Measurements from ENCODE around the gene DNAJC30. TPM values are rescaled to one million over a fixed set of nuclear protein-coding genes. Genes with fewer than 3 reads are reported as not detected.

DNAJC30 gene
- polyA plus RNA-seq, 1 donor (not counting 4 experiments of a cell fraction or from before 2014, with no cell fraction given): 4.9 TPM

DNA sequence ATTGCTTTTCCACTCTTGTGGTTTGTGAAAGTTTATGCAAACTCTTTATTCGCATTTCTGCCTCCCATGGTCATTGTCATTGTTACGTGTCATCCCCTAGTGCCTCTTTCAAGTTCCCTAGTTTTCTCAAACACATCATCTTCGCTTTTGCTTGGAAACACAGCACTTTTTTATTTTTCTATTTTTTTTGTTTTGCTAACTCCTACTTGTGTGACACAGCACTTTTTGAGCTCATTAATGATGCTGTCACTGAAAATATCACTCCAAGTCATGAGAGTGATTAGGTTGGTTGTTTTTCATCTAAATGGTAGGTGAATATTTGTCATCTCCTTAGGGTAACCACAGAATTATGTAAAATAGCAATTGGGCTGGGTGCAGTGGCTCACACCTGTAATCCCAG is 44.7 kb upstream of the DNAJC30 start:
- Histone ChIP-seq H3K9me1 (ENCODE audit: control insufficient read depth, extremely low read depth, insufficient read depth, low read length) (no peaks in the 10 kb centered on the region), H3K4me3 (ENCODE audit: control insufficient read depth in 2 of 3, extremely low read depth in 1 of 3, insufficient read depth in 2 of 3, low read depth in 1 of 3, low read length in 3 of 3) (no peak overlapping the region), H3K36me3 (ENCODE audit: control insufficient read depth in 2 of 2, extremely low read depth in 1 of 2, insufficient read depth in 2 of 2, low read length in 2 of 2) (no peaks in the 10 kb centered on the region), H3K4me2 (ENCODE audit: control insufficient read depth, extremely low read depth, insufficient read depth, low read depth, low read length) (no peak overlapping the region), H2AFZ (ENCODE audit: control insufficient read depth, low read length) (no peak overlapping the region), H4K20me1 (ENCODE audit: control insufficient read depth, extremely low read depth, insufficient read depth, low read length) (no peaks in the 10 kb centered on the region), H3K9ac (ENCODE audit: control insufficient read depth, extremely low read depth, insufficient read depth, low read length) (no peak overlapping the region), H3K79me2 (ENCODE audit: control insufficient read depth, insufficient read depth, low read length) (no peaks in the 10 kb centered on the region), H3K9me3 (ENCODE audit: control insufficient read depth, low read depth, low read length) (no peaks in the 10 kb centered on the region), H3K27me3 (ENCODE audit: control insufficient read depth, extremely low read depth, insufficient read depth, low read length) (no peaks in the 10 kb centered on the region), H3K27ac (ENCODE audit: control insufficient read depth, insufficient read depth, low read length) (no peak overlapping the region), H3K4me1 (ENCODE audit: control insufficient read depth, extremely low read depth, insufficient read depth, low read length) (no peaks in the 10 kb centered on the region)
- FAIRE-seq (no peak), DNase-seq (ENCODE audit: low read depth, low spot score) (no peak)
- dilution Hi-C loops (cut with MboI; ENCODE audit: extremely low pct_ligation_motif_present, low sequenced_read_pairs): no loop called here
- no peak for TF ChIP-seq EZH2 (IDR thresholded peaks at IDR 0.05; ENCODE audit: low read length)
- TF ChIP-seq, protein P1, sequence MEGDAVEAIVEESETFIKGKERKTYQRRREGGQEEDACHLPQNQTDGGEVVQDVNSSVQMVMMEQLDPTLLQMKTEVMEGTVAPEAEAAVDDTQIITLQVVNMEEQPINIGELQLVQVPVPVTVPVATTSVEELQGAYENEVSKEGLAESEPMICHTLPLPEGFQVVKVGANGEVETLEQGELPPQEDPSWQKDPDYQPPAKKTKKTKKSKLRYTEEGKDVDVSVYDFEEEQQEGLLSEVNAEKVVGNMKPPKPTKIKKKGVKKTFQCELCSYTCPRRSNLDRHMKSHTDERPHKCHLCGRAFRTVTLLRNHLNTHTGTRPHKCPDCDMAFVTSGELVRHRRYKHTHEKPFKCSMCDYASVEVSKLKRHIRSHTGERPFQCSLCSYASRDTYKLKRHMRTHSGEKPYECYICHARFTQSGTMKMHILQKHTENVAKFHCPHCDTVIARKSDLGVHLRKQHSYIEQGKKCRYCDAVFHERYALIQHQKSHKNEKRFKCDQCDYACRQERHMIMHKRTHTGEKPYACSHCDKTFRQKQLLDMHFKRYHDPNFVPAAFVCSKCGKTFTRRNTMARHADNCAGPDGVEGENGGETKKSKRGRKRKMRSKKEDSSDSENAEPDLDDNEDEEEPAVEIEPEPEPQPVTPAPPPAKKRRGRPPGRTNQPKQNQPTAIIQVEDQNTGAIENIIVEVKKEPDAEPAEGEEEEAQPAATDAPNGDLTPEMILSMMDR (optimal IDR thresholded peaks at IDR 0.05 in 1 of 3, IDR thresholded peaks at IDR 0.05 in 1 of 3, conservative IDR thresholded peaks at IDR 0.05 in 1 of 3; ENCODE audit: extremely low read depth in 1 of 3, insufficient read depth in 2 of 3, low read length in 3 of 3): no peak

DNA sequence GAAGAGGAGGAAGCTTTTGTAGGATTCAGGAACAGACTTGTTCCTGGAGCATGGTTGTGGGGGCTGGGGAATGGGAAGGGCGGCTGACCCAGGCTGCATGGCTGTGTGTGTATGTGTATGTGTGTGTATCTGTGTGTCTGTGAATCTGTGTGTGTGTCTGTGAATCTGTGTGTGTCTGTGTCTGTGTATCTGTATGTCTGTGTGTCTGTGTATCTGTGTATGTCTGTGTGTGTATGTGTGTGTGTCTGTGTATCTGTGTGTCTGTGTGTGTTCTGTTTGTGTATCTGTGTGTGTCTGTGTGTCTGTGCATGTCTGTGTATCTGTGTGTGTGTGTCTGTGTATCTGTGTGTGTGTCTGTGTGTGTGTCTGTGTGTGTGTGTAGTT is 42.8 kb upstream of the DNAJC30 start:
- FAIRE-seq (no peak), DNase-seq (ENCODE audit: low read depth, low spot score) (no peak)
- dilution Hi-C loops (cut with MboI; ENCODE audit: extremely low pct_ligation_motif_present, low sequenced_read_pairs): no loop called here
- no peaks in the 10 kb centered on the region for H4K20me1 ChIP-seq (ENCODE audit: control insufficient read depth, extremely low read depth, insufficient read depth, low read length)
- H2AFZ ChIP-seq (ENCODE audit: control insufficient read depth, low read length): no peak overlapping the region
- H3K27ac ChIP-seq (ENCODE audit: control insufficient read depth, insufficient read depth, low read length): no peak overlapping the region
- H3K4me1 ChIP-seq (ENCODE audit: control insufficient read depth, extremely low read depth, insufficient read depth, low read length): no peaks in the 10 kb centered on the region
- no peak overlapping the region for H3K4me3 ChIP-seq (ENCODE audit: control insufficient read depth in 2 of 3, extremely low read depth in 1 of 3, insufficient read depth in 2 of 3, low read depth in 1 of 3, low read length in 3 of 3)
- no peak overlapping the region for H3K4me2 ChIP-seq (ENCODE audit: control insufficient read depth, extremely low read depth, insufficient read depth, low read depth, low read length)
- TF ChIP-seq, protein P1 (optimal IDR thresholded peaks at IDR 0.05 in 1 of 3, IDR thresholded peaks at IDR 0.05 in 1 of 3, conservative IDR thresholded peaks at IDR 0.05 in 1 of 3; ENCODE audit: extremely low read depth in 1 of 3, insufficient read depth in 2 of 3, low read length in 3 of 3): no peak
- H3K36me3 ChIP-seq (ENCODE audit: control insufficient read depth in 2 of 2, extremely low read depth in 1 of 2, insufficient read depth in 2 of 2, low read length in 2 of 2): no peaks in the 10 kb centered on the region
- H3K9ac ChIP-seq (ENCODE audit: control insufficient read depth, extremely low read depth, insufficient read depth, low read length): no peak overlapping the region
- H3K79me2 ChIP-seq (ENCODE audit: control insufficient read depth, insufficient read depth, low read length): no peaks in the 10 kb centered on the region
- H3K9me1 ChIP-seq (ENCODE audit: control insufficient read depth, extremely low read depth, insufficient read depth, low read length): no peaks in the 10 kb centered on the region
- no peaks in the 10 kb centered on the region for H3K27me3 ChIP-seq (ENCODE audit: control insufficient read depth, extremely low read depth, insufficient read depth, low read length)
- no peaks in the 10 kb centered on the region for H3K9me3 ChIP-seq (ENCODE audit: control insufficient read depth, low read depth, low read length)
